HG02623 (cell line): ENCODE data around the gene GRK5.

ENCODE experiments used
- ATAC-seq: cut with Tn5 transposase; IDR thresholded peaks from one replicate; pipeline ENCODE4 v1.9.1; 2021; ENCODE audit warnings: moderate library complexity; ENCODE audit not compliant: unreplicated experiment

The GRK5 gene

GRCh38 chr10:119415121-119415520 lies 207.8 kb downstream of the GRK5 start:
- no peak for ATAC-seq

DNA sequence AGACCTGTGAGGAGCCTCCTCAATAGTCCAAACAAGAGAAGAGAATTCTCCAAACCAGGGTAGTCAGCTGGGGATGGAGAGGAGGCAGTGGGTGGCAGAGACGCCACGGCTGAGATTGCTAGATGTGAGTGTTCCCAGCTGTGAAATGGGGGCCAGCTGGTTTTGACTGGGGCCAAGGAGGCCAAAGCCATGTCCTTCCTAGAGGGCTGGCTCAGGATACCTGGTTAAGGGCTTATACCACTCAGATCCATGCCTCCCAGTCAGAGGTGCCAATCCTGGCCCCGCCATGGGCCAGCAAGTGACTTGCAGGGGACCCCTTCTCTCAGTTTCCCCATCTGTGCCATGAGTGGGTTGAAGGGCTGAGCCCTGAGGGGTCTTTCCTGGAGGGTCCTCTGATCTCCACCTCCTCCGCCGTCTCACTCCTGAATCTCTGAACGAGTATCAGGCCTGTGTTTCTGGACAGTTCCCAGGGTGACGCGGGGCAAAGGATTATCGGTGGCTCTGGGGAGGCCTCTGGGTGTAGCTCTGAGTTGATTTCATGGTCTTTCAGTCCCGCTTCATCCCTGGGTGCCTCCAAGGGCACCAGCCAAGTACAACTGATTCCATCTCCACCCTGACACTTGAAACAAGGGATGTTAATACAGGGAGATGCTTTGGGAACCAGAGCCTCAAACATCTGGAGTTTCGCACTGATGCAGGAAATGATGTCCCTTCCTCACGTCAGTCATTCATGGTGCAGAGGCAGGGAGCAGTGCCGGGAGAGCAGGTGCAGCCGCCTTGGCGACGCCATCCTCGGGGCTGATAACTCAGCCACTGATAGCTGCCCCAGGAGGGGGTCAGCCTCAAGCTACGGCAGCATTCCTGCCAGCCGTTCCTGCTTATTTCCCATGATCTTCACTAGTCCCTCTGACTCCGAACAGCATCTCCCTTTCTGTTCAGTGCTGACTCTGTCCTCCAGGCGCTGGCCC lies 208.4 kb downstream of the GRK5 start:
- ATAC-seq, result no peak

- ATAC-seq, result peak; percentile 58
These were observed 209.5 kb downstream of the GRK5 start for GRCh38 chr10:119416855-119417254.

GRCh38 chr10:119417852-119418251 lies 210.5 kb downstream of the GRK5 start:
- ATAC-seq, result no peak

DNA sequence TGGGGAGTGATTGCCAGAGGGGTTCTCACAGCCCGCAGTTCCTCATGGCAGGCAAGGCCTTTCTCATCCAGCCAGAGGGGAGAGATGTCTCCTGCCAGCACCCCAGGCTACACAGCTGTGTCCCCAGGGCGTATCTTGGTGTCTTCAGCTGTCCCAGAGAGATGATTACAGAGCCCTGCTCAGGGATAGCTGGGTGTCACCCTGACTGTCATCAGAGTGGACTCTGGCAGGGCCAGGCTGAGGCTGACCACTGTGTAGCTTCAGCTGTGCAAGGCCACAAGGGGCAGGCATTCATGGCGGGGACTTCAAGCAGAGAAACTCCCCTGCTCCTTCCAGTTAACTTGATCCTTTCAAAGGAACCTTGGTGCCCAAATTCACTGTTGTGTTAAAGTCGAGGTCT lies 211.0 kb downstream of the GRK5 start:
- ATAC-seq, result no peak

DNA sequence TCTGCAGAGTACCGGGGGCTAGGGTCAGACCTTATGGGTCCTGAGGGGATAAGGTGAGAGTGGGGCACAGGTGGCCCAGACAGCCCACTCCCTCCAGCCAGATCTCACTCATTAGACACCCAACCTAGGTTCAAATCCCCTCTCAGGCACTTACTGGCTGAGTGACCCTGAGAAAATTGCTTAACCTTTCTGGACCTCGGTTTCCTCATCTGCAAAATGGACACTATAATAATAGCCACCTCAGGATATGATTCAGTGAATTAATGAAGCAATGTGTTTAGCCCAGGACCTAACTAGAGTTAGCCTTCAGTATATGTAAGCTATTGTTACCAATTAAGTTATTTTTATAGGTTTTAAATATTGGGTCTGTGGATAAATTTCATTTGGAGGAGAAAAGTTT lies 212.6 kb downstream of the GRK5 start:
- ATAC-seq, result no peak

DNA sequence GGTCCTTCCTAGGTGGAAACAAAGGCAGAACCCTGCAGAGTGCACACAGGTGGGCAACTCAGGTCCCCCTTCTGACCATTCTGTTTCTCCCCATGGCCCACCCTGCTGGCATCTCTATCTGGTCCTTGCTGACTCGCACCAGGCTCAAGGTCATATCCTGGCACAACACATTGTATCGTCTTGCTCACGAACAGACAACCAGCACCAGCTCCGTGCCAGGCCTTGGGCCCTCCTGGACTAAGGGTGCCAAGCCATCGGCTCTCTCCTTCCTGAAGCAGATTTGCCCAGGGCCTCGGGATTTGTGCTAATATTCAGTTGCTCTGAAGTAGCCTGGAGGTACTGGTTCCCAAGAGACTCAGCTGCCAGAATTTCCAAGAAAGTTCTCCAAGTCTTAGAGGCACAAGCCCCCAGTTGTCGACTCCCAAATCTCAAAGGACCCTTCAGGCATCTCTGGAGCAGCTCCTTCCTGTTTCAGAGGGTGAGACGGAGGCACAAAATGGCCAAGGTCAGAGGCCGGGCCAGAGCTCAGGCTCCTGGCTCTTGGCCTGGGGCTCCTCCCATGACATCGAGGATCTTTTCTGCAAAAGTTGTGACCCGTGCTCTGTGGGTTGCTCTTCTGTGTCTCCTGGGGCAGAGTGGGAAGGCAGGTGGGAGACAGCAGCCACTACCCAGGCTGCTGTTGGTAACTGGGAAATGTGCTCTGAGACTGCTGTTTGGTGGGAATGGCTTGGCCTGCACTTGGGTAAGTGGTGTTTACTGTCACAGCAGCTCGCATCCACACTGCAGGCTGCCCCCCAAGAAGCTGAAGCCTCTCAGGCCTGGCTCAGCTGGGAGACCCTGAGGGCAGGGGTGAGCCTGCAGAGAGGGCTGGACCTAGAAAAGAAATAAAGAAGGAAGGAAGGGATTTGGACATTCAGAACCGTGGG lies 213.8 kb downstream of the GRK5 start:
- ATAC-seq, result no peak

DNA sequence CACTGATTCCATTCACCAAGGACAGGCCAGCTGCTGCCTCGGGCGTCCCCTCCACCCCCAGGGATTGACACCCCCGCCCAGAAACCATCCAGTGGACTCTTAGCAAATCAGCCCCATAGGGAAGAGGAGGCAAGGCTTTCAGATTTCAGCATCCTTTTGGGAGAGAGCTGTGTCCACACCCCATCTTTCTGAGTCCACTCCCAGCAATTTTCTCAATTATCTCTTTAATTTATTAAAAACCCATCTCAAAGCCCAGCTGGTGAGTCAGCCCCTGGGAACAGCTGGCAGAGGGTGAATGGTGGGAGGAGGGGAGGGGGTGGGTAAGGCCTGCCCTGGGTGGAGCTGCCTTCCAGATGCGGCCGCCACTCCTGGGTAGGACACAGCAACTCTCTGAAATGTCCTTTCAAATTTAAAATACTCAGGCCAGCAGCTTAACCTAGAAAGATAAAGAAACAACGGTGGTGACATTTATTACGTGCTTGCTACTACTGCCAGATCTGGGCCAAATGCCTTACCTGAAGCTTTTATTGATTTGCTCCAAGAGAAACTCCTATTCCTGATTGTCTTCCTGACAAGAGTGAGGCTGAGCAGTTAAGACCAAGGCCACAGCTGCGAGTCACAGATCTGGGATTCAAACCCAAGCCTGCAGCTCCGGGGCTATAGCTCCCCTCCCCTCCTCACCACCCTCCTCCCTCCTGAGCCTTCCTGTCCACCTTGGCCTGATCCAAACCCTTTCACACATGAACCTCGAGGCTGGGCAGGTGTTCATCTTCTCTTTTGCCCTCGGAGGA lies 214.7 kb downstream of the GRK5 start:
- no peak for ATAC-seq

DNA sequence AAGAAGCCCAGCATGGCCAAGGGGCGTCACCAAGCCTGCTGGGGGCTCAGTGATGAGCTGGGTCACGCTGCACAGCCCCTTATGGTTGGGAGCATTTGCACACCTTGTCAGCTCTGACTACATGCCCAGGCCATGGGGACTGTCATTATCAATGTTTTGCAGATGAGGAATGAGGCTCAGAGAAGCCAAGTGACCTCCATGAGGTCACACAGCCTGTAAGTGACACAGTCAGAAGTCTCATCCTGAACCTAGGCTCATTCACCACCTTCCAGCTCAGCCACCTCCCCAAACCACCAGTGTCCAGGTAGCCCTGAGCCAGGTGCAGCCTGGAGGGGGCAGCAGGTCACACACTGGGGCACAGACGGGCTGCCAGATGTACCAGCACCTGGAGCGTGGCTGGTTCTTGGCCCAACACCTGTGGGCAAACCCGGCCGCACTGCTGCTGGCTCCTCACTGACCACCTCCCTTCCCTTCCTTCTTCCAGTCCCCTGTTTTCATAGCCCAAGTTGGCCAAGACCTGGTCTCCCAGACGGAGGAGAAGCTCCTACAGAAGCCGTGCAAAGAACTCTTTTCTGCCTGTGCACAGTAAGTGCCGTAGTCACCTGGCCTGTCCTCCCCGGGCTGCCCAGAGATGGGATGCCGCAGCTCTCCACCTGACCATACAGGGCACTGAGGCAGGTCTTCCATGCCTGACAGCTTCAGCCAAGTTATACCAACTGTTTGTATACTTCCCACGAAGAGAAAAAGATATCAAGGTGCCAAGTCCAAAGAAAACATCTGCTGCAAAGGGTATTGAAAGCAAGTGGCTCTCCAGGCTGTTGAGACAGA lies 215.5 kb downstream of the GRK5 start:
- ATAC-seq, result no peak

GRCh38 chr10:119423510-119424257 lies 216.3 kb downstream of the GRK5 start:
- ATAC-seq, result no peak

DNA sequence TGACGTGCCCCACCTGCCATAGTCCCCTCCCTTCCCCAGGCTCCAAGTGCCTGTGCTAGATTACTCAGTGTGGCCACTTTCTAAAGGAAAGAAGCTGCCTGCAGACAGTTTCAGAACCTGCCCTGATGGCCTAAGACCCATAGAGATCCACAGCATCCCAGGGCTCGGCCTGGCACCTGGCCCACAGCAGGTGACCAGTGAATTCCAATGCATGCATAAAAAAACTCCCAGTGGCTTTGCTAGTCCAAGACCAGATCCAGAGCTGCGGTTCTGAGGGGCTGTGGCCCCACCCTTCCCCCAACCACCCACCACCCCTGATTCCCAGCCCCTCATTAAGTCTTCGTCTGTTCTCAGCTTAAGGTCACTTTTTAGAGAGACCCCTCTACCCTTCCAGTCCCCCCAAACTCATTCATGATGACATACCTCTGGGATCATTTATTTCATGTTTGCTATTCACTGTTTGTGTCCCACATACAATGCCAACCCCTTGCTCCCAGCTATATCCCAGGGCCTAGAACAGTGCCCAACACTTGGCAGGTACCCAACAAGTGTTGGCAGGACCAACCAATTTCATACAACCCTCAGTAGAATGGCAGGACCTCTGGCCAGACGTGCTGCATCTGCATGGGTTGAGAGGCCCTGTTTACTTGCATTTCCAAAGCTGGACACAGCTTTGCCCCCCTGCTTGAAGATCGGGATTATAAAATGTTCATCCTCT lies 217.0 kb downstream of the GRK5 start:
- ATAC-seq, result no peak

GRCh38 chr10:119425102-119425880 lies 217.9 kb downstream of the GRK5 start:
- ATAC-seq, result no peak

GRCh38 chr10:119425881-119426170 lies 218.5 kb downstream of the GRK5 start:
- ATAC-seq, result no peak

DNA sequence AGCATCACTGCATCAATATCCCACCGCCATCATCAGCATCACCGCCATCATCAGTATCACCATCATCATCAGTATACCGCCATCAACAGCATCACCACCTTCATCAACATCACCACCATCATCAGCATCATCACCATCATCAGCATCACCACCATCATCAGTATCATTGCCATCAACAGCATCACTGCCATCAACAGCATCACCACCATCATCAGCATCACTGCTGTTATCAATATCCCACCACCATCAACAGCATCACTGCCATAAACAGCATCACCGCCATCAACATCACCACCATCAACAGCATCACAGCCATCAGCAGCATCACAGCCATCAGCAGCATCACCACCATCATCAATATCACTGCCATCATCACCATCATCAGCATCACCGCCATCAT lies 219.3 kb downstream of the GRK5 start:
- no peak for ATAC-seq

DNA sequence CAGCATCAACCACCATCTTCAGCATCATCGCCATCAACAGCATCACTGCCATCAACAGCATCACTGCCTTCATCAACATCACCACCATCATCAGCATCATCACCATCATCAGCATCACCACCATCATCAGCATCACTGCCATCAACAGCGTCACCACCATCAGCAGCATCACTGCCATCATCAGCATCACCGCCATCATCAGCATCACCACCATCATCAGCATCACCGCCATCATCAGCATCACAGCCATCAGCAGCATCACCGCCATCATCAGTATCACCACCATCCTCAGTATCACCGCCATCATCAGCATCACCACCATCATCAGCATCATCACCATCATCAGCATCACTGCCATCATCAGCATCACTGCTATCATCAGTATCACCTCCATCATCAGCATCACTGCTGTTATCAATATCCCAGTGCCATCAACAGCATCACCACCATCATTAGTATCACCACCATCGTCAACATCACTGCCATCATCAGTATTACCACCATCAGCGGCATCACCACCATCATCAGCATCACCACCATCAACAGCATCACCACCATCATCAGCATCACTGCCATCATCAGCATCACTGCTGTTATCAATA lies 220.0 kb downstream of the GRK5 start:
- no peak for ATAC-seq

DNA sequence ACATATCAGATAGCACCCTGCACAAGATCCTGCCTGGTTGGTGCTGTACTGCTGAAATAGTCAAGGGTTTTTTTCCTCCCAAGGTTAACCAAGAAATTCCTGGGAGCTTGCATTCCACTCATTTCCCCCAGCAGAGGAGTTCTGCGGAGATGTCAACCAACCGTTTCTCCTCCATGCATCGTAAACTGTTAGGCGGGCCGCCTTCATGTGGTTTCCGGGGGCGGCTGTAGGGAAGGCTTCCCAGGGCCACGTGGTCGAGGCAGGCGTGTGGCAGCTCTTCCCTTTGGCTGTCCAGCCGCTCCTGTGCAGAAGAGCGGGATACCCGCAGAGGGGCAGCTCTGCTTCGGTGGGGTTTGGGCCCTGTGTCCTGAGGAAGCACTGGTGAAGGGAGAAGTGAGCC lies 221.4 kb downstream of the GRK5 start:
- ATAC-seq, result no peak

DNA sequence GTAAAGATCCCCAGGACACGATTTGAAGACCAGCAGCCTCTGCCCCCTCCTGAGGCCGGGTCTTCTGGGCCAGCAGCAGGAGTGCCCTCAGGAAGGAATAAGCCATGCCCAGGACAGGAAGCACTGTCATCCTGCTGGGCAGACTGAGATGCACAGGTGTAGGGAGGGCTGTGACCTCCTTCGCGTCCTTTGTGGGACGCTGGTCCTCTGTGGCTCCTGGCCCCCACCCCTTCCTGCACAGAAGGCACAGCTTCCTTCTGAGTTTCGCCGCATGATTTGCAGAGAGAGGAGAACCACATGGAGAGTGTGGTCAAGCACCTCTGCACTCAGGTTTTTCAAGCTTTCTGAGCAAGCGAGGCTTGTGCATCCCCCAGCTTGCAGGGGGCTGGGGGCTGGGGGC lies 222.4 kb downstream of the GRK5 start:
- ATAC-seq, result no peak
